CD14-positive monocyte (primary cell): ENCODE results near the gene ORC3. TPM values are rescaled to one million over a fixed set of nuclear protein-coding genes. Genes with fewer than 3 reads are reported as not detected.

Experiments
- DNase-seq, 3 donors: peaks; one replicate each; pipeline ENCODE4 v3.0.0-alpha.2; 2011 to 2022
- H2AFZ ChIP-seq: 2 replicates; pipeline ENCODE4 v1.6.0; 2012; ENCODE audit warnings: mild to moderate bottlenecking, low read depth, low read length, inconsistent platforms; ENCODE audit not compliant: insufficient read depth, poor library complexity, severe bottlenecking
- H3K27ac ChIP-seq, 2 donors: 1 replicate in 1 of 2; 2 replicates in 1 of 2; pipeline ENCODE4 v1.5.1; 2012 to 2013; ENCODE audit warnings: low read length in 2 of 2, control low read depth in 1 of 2, inconsistent platforms in 1 of 2, low read depth in 1 of 2, mild to moderate bottlenecking in 1 of 2
- H3K27me3 ChIP-seq, 2 donors: one replicate each; pipeline versions ENCODE4 v1.6.0 to v1.6.1; 2011 to 2013; ENCODE audit warnings: low read length in 2 of 2; ENCODE audit not compliant: control insufficient read depth in 2 of 2, insufficient read depth in 2 of 2
- H3K36me3 ChIP-seq, 2 donors: replicated peaks in 1 of 2; 1 replicate in 1 of 2; 2 replicates in 1 of 2; pipeline versions ENCODE4 v1.5.1 to v1.6.1; 2012 to 2013; ENCODE audit warnings: low read length in 2 of 2, control low read depth in 1 of 2, inconsistent platforms in 1 of 2, mild to moderate bottlenecking in 1 of 2; ENCODE audit not compliant: insufficient read depth in 2 of 2, control insufficient read depth in 1 of 2
- H3K4me1 ChIP-seq, 2 donors: 1 replicate in 1 of 2; 2 replicates in 1 of 2; pipeline versions ENCODE4 v1.5.1 to v1.6.1; 2012 to 2013; ENCODE audit warnings: low read length in 2 of 2, control low read depth in 1 of 2, inconsistent platforms in 1 of 2, mild to moderate bottlenecking in 1 of 2, moderate library complexity in 1 of 2; ENCODE audit not compliant: insufficient read depth in 2 of 2, control insufficient read depth in 1 of 2
- H3K4me2 ChIP-seq: replicated peaks from 2 replicates; pipeline ENCODE3; 2012; ENCODE audit warnings: low read length, moderate library complexity, mild to moderate bottlenecking; ENCODE audit not compliant: poor library complexity, severe bottlenecking; ENCODE audit errors: extremely low read depth
- H3K4me3 ChIP-seq, 3 experiments: fragments of 200-600 bp in 1 of 3; sonication (generic) in 1 of 3; replicated peaks in 1 of 3; 1 replicate in 2 of 3; 2 replicates in 1 of 3; pipeline ENCODE4 v1.5.1; 2011 to 2013; ENCODE audit warnings: low read length in 3 of 3, mild to moderate bottlenecking in 3 of 3, control low read depth in 2 of 3, low read depth in 2 of 3, inconsistent platforms in 1 of 3, moderate library complexity in 1 of 3
- H3K79me2 ChIP-seq: 2 replicates; pipeline ENCODE4 v1.6.0; 2012; ENCODE audit warnings: mild to moderate bottlenecking, control low read depth, inconsistent platforms, low read length, moderate library complexity; ENCODE audit not compliant: insufficient read depth
- H3K9ac ChIP-seq: 2 replicates; pipeline ENCODE4 v1.6.0; 2017; ENCODE audit warnings: low read length, mild to moderate bottlenecking; ENCODE audit not compliant: insufficient read depth, poor library complexity, severe bottlenecking
- H3K9me3 ChIP-seq, 2 donors: replicated peaks in 1 of 2; 1 replicate in 1 of 2; 2 replicates in 1 of 2; pipeline versions ENCODE4 v1.5.1 to v1.6.1; 2012 to 2013; ENCODE audit warnings: low read length in 2 of 2, control low read depth in 1 of 2; ENCODE audit not compliant: control insufficient read depth in 1 of 2, insufficient read depth in 1 of 2
- H4K20me1 ChIP-seq: 2 replicates; pipeline ENCODE4 v1.6.0; 2012; ENCODE audit warnings: mild to moderate bottlenecking, low read length, control low read depth, moderate library complexity; ENCODE audit not compliant: insufficient read depth
- H3K27ac Mint-ChIP-seq, 7 donors: one replicate each; pipeline ENCODE4 v1.8.0; 2020; ENCODE audit warnings: mild to moderate bottlenecking in 7 of 7, mixed read lengths in 7 of 7, moderate library complexity in 6 of 7, inconsistent platforms in 2 of 7
- H3K27me3 Mint-ChIP-seq, 3 donors: one replicate each; pipeline ENCODE4 v1.8.0; 2021 to 2022; ENCODE audit warnings: low read depth in 3 of 3, mild to moderate bottlenecking in 3 of 3, mixed read lengths in 3 of 3, moderate library complexity in 3 of 3, inconsistent platforms in 1 of 3
- H3K36me3 Mint-ChIP-seq, 2 donors: one replicate each; pipeline ENCODE4 v1.8.0; 2020; ENCODE audit warnings: mixed read lengths in 2 of 2, inconsistent platforms in 1 of 2, mild to moderate bottlenecking in 1 of 2
- H3K4me1 Mint-ChIP-seq: one replicate; pipeline ENCODE4 v1.8.0; 2020; ENCODE audit warnings: mild to moderate bottlenecking, mixed read lengths
- H3K4me3 Mint-ChIP-seq, 2 donors: one replicate each; pipeline ENCODE4 v1.8.0; 2020; ENCODE audit warnings: mild to moderate bottlenecking in 2 of 2, mixed read lengths in 2 of 2, moderate library complexity in 1 of 2
- H3K9me3 Mint-ChIP-seq, 7 donors: one replicate each; pipeline ENCODE4 v1.8.0; 2020 to 2022; ENCODE audit warnings: mixed read lengths in 7 of 7, mild to moderate bottlenecking in 6 of 7, moderate library complexity in 6 of 7, inconsistent platforms in 2 of 7
- CTCF ChIP-seq: fragments of 200-600 bp; IDR thresholded peaks from one replicate; pipeline ENCODE4 v1.8.0; 2022; ENCODE audit warnings: antibody characterized with exemption, mild to moderate bottlenecking
- WGBS: methylation state at CpG from one replicate; pipeline ENCODE4 v1.1.5; 2013; ENCODE audit warnings: missing lambda C conversion rate; ENCODE audit not compliant: insufficient coverage; 5-methylcytosine and 5-hydroxymethylcytosine counted together
- intact Hi-C, 2 donors: fragments of 100-400 bp; cut with micrococcal nuclease; formaldehyde crosslinking; loops; one replicate each; pipeline versions ENCODE4 v1.15.0 to v1.15.1; 2023
- polyA plus RNA-seq, 3 donors: library from polyadenylated mRNA; depleted of rRNA in 1 of 3; unstranded in 2 of 3; stranded (reverse) in 1 of 3; fragments of 300-500 nt in 2 of 3; fragments of >200 nt in 1 of 3; fragmentation: Illumina TruSeq in 2 of 3; gene quantifications; 1 replicate in 2 of 3; 2 replicates in 1 of 3; pipeline ENCODE4 v1.2.3, GENCODE V29; 2012 to 2021

Gene ORC3
- polyA plus RNA-seq, 3 donors, result 9.1 to 20.7 (median 16.2) TPM

DNA sequence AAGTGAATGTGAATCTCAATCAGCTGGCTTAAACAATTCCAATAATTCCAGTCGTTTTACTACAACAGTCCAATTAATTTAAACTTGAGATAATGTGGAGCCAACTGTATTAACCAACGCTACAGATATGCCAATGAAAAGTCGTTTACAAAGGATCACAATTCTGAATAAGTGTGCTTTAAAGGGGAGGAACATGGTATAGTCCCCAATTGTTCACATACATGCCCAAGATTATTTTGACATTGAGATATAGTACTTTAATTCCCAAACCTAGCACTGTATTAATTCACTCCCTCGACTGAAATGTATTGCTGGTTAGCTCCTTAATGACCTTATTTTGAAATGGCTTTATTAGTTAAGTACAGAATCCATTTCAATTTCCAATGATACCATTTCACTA is 109.6 kb downstream of the ORC3 start:
- intact Hi-C loops, result loop anchor here (5.0 to 10.0 kb wide), 3 partner anchors 58 to 128 kb away; partner anchors contain the start of gene ORC3 (in 1 of the 2)
- no CpG with 5 or more reads among the region's 4 CpGs for WGBS
- H3K4me1 Mint-ChIP-seq, result peaks cover 34% of the 10 kb centered on the region

More for the DNA sequence above, 109.6 kb downstream of the ORC3 start:
- H3K9me3 ChIP-seq, result no peaks in the 10 kb centered on the region
- H3K27ac ChIP-seq, result peak overlapping the region in 1 of 2 donors; percentile 93
- Mint-ChIP-seq H3K36me3 (peaks cover 13 to 36% of the 10 kb centered on the region in 2 donors), H3K27me3 (no peaks in the 10 kb centered on the region), H3K4me3 (peak overlapping the region; percentile 99), H3K9me3 (peaks cover 0 to 4% (median 0%) of the 10 kb centered on the region in 7 donors), H3K27ac (peak overlapping the region; percentile 86 to 100 (median 99))
- no peaks in the 10 kb centered on the region for H3K27me3 ChIP-seq
- peak overlapping the region; percentile 88 for H3K4me2 ChIP-seq
- peaks cover 72% of the 10 kb centered on the region for H4K20me1 ChIP-seq
- no peak overlapping the region for H2AFZ ChIP-seq
- peaks cover 74% of the 10 kb centered on the region for H3K79me2 ChIP-seq
- peak overlapping the region; percentile 100 for H3K9ac ChIP-seq
- peaks cover 9 to 11% of the 10 kb centered on the region in 2 donors for H3K36me3 ChIP-seq
- H3K4me1 ChIP-seq, result peaks cover 31 to 56% of the 10 kb centered on the region in 2 donors
- peak overlapping the region; percentile 75 to 100 (median 85) for H3K4me3 ChIP-seq
- no peak for DNase-seq
- TF ChIP-seq CTCF, result no peak
